Mesendoderm (in vitro differentiated cells): ENCODE measurements around the gene ARHGAP32.
A peak's percentile ranks its signal among the peaks of the same experiment; 100 is the strongest.

Source experiments
- DNase-seq: peaks from one replicate; pipeline ENCODE4 v3.0.0; 2013
- H2AK5ac ChIP-seq: 2 replicates; pipeline ENCODE4 v1.6.1; 2013; ENCODE audit warnings: low read length, inconsistent platforms
- H2BK120ac ChIP-seq: 2 replicates; pipeline ENCODE4 v1.6.1; 2013; ENCODE audit warnings: low read depth, mild to moderate bottlenecking, low read length, moderate library complexity, mixed read lengths
- H2BK15ac ChIP-seq: replicated peaks from 2 replicates; pipeline ENCODE4 v1.6.1; 2013; ENCODE audit warnings: low read depth, mild to moderate bottlenecking, moderate library complexity
- H2BK5ac ChIP-seq: 2 replicates; pipeline ENCODE4 v1.6.1; 2013; ENCODE audit warnings: low read length, inconsistent platforms
- H3K18ac ChIP-seq: 2 replicates; pipeline ENCODE4 v1.6.1; 2013; ENCODE audit warnings: mild to moderate bottlenecking, low read length, mixed read lengths
- H3K23ac ChIP-seq: one replicate; pipeline ENCODE4 v1.6.1; 2013; ENCODE audit warnings: low read length
- H3K27ac ChIP-seq: 2 replicates; pipeline ENCODE4 v1.5.1; 2013; ENCODE audit warnings: low read depth, mild to moderate bottlenecking, inconsistent platforms, low read length, moderate library complexity
- H3K27me3 ChIP-seq: 2 replicates; pipeline ENCODE4 v1.6.1; 2013; ENCODE audit warnings: low read length, control low read depth, mild to moderate bottlenecking, inconsistent platforms; ENCODE audit not compliant: insufficient read depth, poor library complexity
- H3K36me3 ChIP-seq: 2 replicates; pipeline ENCODE4 v1.6.1; 2013; ENCODE audit warnings: low read length, inconsistent platforms; ENCODE audit not compliant: control insufficient read depth, insufficient read depth
- H3K4ac ChIP-seq: one replicate; pipeline ENCODE4 v1.6.1; 2013; ENCODE audit warnings: low read depth, mild to moderate bottlenecking, low read length, moderate library complexity
- H3K4me1 ChIP-seq: 2 replicates; pipeline ENCODE4 v1.6.1; 2013; ENCODE audit warnings: low read depth, low read length, inconsistent platforms; ENCODE audit not compliant: control insufficient read depth
- H3K4me2 ChIP-seq: 2 replicates; pipeline ENCODE4 v1.6.1; 2013; ENCODE audit warnings: low read length
- H3K4me3 ChIP-seq: 2 replicates; pipeline ENCODE4 v1.5.1; 2013; ENCODE audit warnings: mild to moderate bottlenecking, low read length
- H3K56ac ChIP-seq: one replicate; pipeline ENCODE4 v1.6.1; 2013; ENCODE audit warnings: low read length
- H3K79me1 ChIP-seq: 2 replicates; pipeline ENCODE4 v1.6.1; 2013; ENCODE audit warnings: low read length, inconsistent platforms
- H3K79me2 ChIP-seq: 2 replicates; pipeline ENCODE4 v1.6.1; 2013; ENCODE audit warnings: mild to moderate bottlenecking, low read length; ENCODE audit not compliant: control insufficient read depth, insufficient read depth
- H3K9ac ChIP-seq: 2 replicates; pipeline ENCODE4 v1.6.1; 2013; ENCODE audit warnings: low read length, inconsistent platforms
- H4K5ac ChIP-seq: one replicate; pipeline ENCODE4 v1.6.1; 2013; ENCODE audit warnings: low read length
- H4K8ac ChIP-seq: one replicate; pipeline ENCODE4 v1.6.1; 2013; ENCODE audit warnings: low read depth, mild to moderate bottlenecking, control low read depth, low read length, moderate library complexity
- WGBS: extraction: QIAGEN DNeasy Blood & Tissue Kit; methylation state at CpG from one replicate; pipeline ENCODE4 v1.1.7; 2013; ENCODE audit warnings: low lambda C conversion rate, missing lambda C conversion rate; ENCODE audit not compliant: insufficient coverage; ENCODE audit errors: extremely low coverage; 5-methylcytosine and 5-hydroxymethylcytosine counted together

Gene ARHGAP32

GRCh38 chr11:129041611-129042018 is 150.5 kb downstream of the ARHGAP32 start:
- no peak overlapping the region for H2BK120ac ChIP-seq
- no peaks in the 10 kb centered on the region for H3K79me2 ChIP-seq
- no peak overlapping the region for H4K8ac ChIP-seq
- H2BK15ac ChIP-seq: no peak overlapping the region
- no peaks in the 10 kb centered on the region for H3K36me3 ChIP-seq
- no peaks in the 10 kb centered on the region for H3K79me1 ChIP-seq
- H4K5ac ChIP-seq: no peak overlapping the region
- no CpG with 5 or more reads among the region's 3 CpGs for WGBS
- H3K27me3 ChIP-seq: no peaks in the 10 kb centered on the region
- no peaks in the 10 kb centered on the region for H3K4me1 ChIP-seq
- no peak overlapping the region for H3K4ac ChIP-seq
- no peak for DNase-seq
- H3K4me3 ChIP-seq: no peak overlapping the region
- no peak overlapping the region for H3K56ac ChIP-seq
- no peak overlapping the region for H3K27ac ChIP-seq
- H3K4me2 ChIP-seq: no peak overlapping the region
- no peak overlapping the region for H2BK5ac ChIP-seq
- H3K9ac ChIP-seq: no peak overlapping the region
- no peak overlapping the region for H2AK5ac ChIP-seq
- H3K23ac ChIP-seq: no peak overlapping the region
- no peak overlapping the region for H3K18ac ChIP-seq

- no peak overlapping the region for H3K23ac ChIP-seq
These were observed 151.2 kb downstream of the ARHGAP32 start for GRCh38 chr11:129040934-129041333.

GRCh38 chr11:129035244-129035643 is 156.9 kb downstream of the ARHGAP32 start:
- H2BK5ac ChIP-seq: no peak overlapping the region
- no peak overlapping the region for H3K4me2 ChIP-seq
- no peaks in the 10 kb centered on the region for H3K4me1 ChIP-seq
- H3K23ac ChIP-seq: no peak overlapping the region
- no peak overlapping the region for H4K5ac ChIP-seq
- H2AK5ac ChIP-seq: no peak overlapping the region
- H4K8ac ChIP-seq: no peak overlapping the region
- no peak overlapping the region for H3K27ac ChIP-seq
- no peak overlapping the region for H3K4me3 ChIP-seq
- no peaks in the 10 kb centered on the region for H3K27me3 ChIP-seq
- no peak overlapping the region for H3K18ac ChIP-seq
- H3K36me3 ChIP-seq: no peaks in the 10 kb centered on the region
- H3K56ac ChIP-seq: no peak overlapping the region
- no peaks in the 10 kb centered on the region for H3K79me1 ChIP-seq
- no peaks in the 10 kb centered on the region for H3K79me2 ChIP-seq
- no peak overlapping the region for H2BK15ac ChIP-seq
- no peak overlapping the region for H3K4ac ChIP-seq
- DNase-seq: no peak
- no peak overlapping the region for H3K9ac ChIP-seq
- no CpG with 5 or more reads among the region's 2 CpGs for WGBS
- no peak overlapping the region for H2BK120ac ChIP-seq

More at GRCh38 chr11:129040934-129041333, 151.2 kb downstream of the ARHGAP32 start:
- no peak overlapping the region for H4K8ac ChIP-seq
- no peak for DNase-seq
- H3K4me3 ChIP-seq: no peak overlapping the region
- no peak overlapping the region for H2BK15ac ChIP-seq
- H3K36me3 ChIP-seq: no peaks in the 10 kb centered on the region
- H2BK5ac ChIP-seq: no peak overlapping the region
- no peaks in the 10 kb centered on the region for H3K79me2 ChIP-seq
- no peak overlapping the region for H3K9ac ChIP-seq
- H3K4ac ChIP-seq: no peak overlapping the region
- no peak overlapping the region for H2BK120ac ChIP-seq
- no peak overlapping the region for H3K27ac ChIP-seq
- H3K56ac ChIP-seq: no peak overlapping the region
- no peaks in the 10 kb centered on the region for H3K79me1 ChIP-seq
- no peak overlapping the region for H2AK5ac ChIP-seq
- H3K27me3 ChIP-seq: no peaks in the 10 kb centered on the region
- no peak overlapping the region for H3K4me2 ChIP-seq
- H3K18ac ChIP-seq: no peak overlapping the region
- no peaks in the 10 kb centered on the region for H3K4me1 ChIP-seq
- no peak overlapping the region for H4K5ac ChIP-seq

GRCh38 chr11:129034001-129034400 is 158.1 kb downstream of the ARHGAP32 start:
- no peak overlapping the region for H3K4me2 ChIP-seq
- H4K8ac ChIP-seq: no peak overlapping the region
- H3K79me1 ChIP-seq: no peaks in the 10 kb centered on the region
- no peak overlapping the region for H3K18ac ChIP-seq
- WGBS: no CpG with 5 or more reads among the region's 1 CpG
- H3K4me3 ChIP-seq: no peak overlapping the region
- no peak overlapping the region for H2BK120ac ChIP-seq
- no peaks in the 10 kb centered on the region for H3K79me2 ChIP-seq
- H3K23ac ChIP-seq: no peak overlapping the region
- H3K4me1 ChIP-seq: no peaks in the 10 kb centered on the region
- no peak for DNase-seq
- no peaks in the 10 kb centered on the region for H3K27me3 ChIP-seq
- H3K9ac ChIP-seq: no peak overlapping the region
- H3K56ac ChIP-seq: no peak overlapping the region
- no peak overlapping the region for H2AK5ac ChIP-seq
- H2BK15ac ChIP-seq: no peak overlapping the region
- no peak overlapping the region for H2BK5ac ChIP-seq
- H3K36me3 ChIP-seq: no peaks in the 10 kb centered on the region
- H3K4ac ChIP-seq: no peak overlapping the region
- H4K5ac ChIP-seq: no peak overlapping the region
- no peak overlapping the region for H3K27ac ChIP-seq

GRCh38 chr11:129023968-129024676 is 168.0 kb downstream of the ARHGAP32 start:
- Histone ChIP-seq H4K8ac (no peak overlapping the region), H3K56ac (peak overlapping the region; percentile 54), H3K18ac (no peak overlapping the region), H3K4me3 (no peak overlapping the region), H2BK120ac (no peak overlapping the region), H3K9ac (no peak overlapping the region), H3K79me2 (no peaks in the 10 kb centered on the region), H3K27me3 (no peaks in the 10 kb centered on the region), H3K4me2 (no peak overlapping the region), H3K4ac (no peak overlapping the region), H3K79me1 (no peaks in the 10 kb centered on the region), H2BK15ac (no peak overlapping the region), H3K4me1 (peaks cover 2% of the 10 kb centered on the region), H2AK5ac (no peak overlapping the region), H2BK5ac (no peak overlapping the region), H3K36me3 (no peaks in the 10 kb centered on the region), H3K23ac (no peak overlapping the region), H3K27ac (no peak overlapping the region), H4K5ac (no peak overlapping the region)
- DNase-seq: peak; percentile 88
- no CpG with 5 or more reads among the region's 2 CpGs for WGBS

GRCh38 chr11:129021295-129021694 is 170.8 kb downstream of the ARHGAP32 start:
- H3K4ac ChIP-seq: no peak overlapping the region

More at GRCh38 chr11:129021295-129021694, 170.8 kb downstream of the ARHGAP32 start:
- Histone ChIP-seq H3K27ac (no peak overlapping the region), H3K27me3 (no peaks in the 10 kb centered on the region), H3K79me1 (no peaks in the 10 kb centered on the region), H3K79me2 (no peaks in the 10 kb centered on the region), H2BK120ac (no peak overlapping the region), H3K56ac (no peak overlapping the region), H4K8ac (no peak overlapping the region), H2BK15ac (no peak overlapping the region), H3K23ac (no peak overlapping the region), H3K18ac (no peak overlapping the region), H3K4me2 (no peak overlapping the region), H3K4me3 (no peak overlapping the region), H3K9ac (no peak overlapping the region), H3K36me3 (no peaks in the 10 kb centered on the region), H2AK5ac (no peak overlapping the region), H4K5ac (no peak overlapping the region), H2BK5ac (no peak overlapping the region), H3K4me1 (peaks cover 2% of the 10 kb centered on the region)
- DNase-seq: no peak
- WGBS: no CpG with 5 or more reads among the region's 1 CpG
